ENCODE data around the gene TTLL9. TPM values are rescaled to one million over a fixed set of nuclear protein-coding genes. Genes with fewer than 3 reads are reported as not detected.

Gene TTLL9
- polyA plus RNA-seq, 3 donors, result 0.21 TPM; not detected in 2

GRCh38 chr20:31856516-31856915 lies 13.9 kb upstream of the TTLL9 start:
- Histone ChIP-seq H4K20me1 (ENCODE audit: insufficient read depth, low read length) (no peaks in the 10 kb centered on the region), H3K9me3 (replicated peaks in 1 of 2; ENCODE audit: control insufficient read depth in 1 of 2, insufficient read depth in 1 of 2, low read length in 2 of 2) (peaks cover 0 to 7% of the 10 kb centered on the region in 2 donors), H3K4me3 (replicated peaks in 1 of 3; ENCODE audit: low read depth in 2 of 3, low read length in 3 of 3) (no peak overlapping the region), H3K9ac (ENCODE audit: insufficient read depth, low read length, poor library complexity, severe bottlenecking) (no peak overlapping the region), H3K79me2 (ENCODE audit: insufficient read depth, low read length) (no peaks in the 10 kb centered on the region), H3K27ac (ENCODE audit: low read depth in 1 of 2, low read length in 2 of 2) (no peak overlapping the region), H3K4me2 (replicated peaks; ENCODE audit: extremely low read depth, low read length, poor library complexity, severe bottlenecking) (no peak overlapping the region), H3K27me3 (ENCODE audit: control insufficient read depth in 2 of 2, insufficient read depth in 2 of 2, low read length in 2 of 2) (peaks cover 20 to 27% of the 10 kb centered on the region in 2 donors), H3K4me1 (ENCODE audit: control insufficient read depth in 1 of 2, insufficient read depth in 2 of 2, low read length in 2 of 2) (peaks cover 11 to 17% of the 10 kb centered on the region in 2 donors), H3K36me3 (replicated peaks in 1 of 2; ENCODE audit: control insufficient read depth in 1 of 2, insufficient read depth in 2 of 2, low read length in 2 of 2) (no peaks in the 10 kb centered on the region), H2AFZ (ENCODE audit: insufficient read depth, low read depth, low read length, poor library complexity, severe bottlenecking) (no peak overlapping the region)
- Mint-ChIP-seq H3K4me1 (peaks cover 12% of the 10 kb centered on the region), H3K9me3 (peaks cover 0 to 5% (median 0%) of the 10 kb centered on the region in 7 donors), H3K27me3 (ENCODE audit: low read depth in 3 of 3) (peaks cover 27 to 33% (median 28%) of the 10 kb centered on the region in 3 donors), H3K36me3 (no peaks in the 10 kb centered on the region), H3K27ac (no peak overlapping the region), H3K4me3 (no peak overlapping the region)
- DNase-seq, result no peak
- intact Hi-C loops (cut with micrococcal nuclease), result loop anchor here in 1 of 2 donors (10.0 kb wide), 1 partner anchor 238 kb away; no protein-coding TSS in a partner anchor
- WGBS (ENCODE audit: insufficient coverage), result 60% methylated on average over 3 of the region's 3 CpGs
- no peak for TF ChIP-seq CTCF (IDR thresholded peaks at IDR 0.05)

GRCh38 chr20:31857861-31858759 lies 12.3 kb upstream of the TTLL9 start:
- Mint-ChIP-seq H3K27me3 (ENCODE audit: low read depth in 3 of 3) (peaks cover 34 to 36% (median 35%) of the 10 kb centered on the region in 3 donors), H3K9me3 (peaks cover 0 to 9% (median 0%) of the 10 kb centered on the region in 7 donors), H3K36me3 (peaks cover 0 to 3% of the 10 kb centered on the region in 2 donors), H3K4me1 (peaks cover 16% of the 10 kb centered on the region), H3K4me3 (no peak overlapping the region), H3K27ac (no peak overlapping the region)
- Histone ChIP-seq H3K9me3 (replicated peaks in 1 of 2; ENCODE audit: control insufficient read depth in 1 of 2, insufficient read depth in 1 of 2, low read length in 2 of 2) (peaks cover 0 to 7% of the 10 kb centered on the region in 2 donors), H3K27ac (ENCODE audit: low read depth in 1 of 2, low read length in 2 of 2) (no peak overlapping the region), H2AFZ (ENCODE audit: insufficient read depth, low read depth, low read length, poor library complexity, severe bottlenecking) (no peak overlapping the region), H3K4me2 (replicated peaks; ENCODE audit: extremely low read depth, low read length, poor library complexity, severe bottlenecking) (no peak overlapping the region), H3K79me2 (ENCODE audit: insufficient read depth, low read length) (no peaks in the 10 kb centered on the region), H4K20me1 (ENCODE audit: insufficient read depth, low read length) (no peaks in the 10 kb centered on the region), H3K4me3 (replicated peaks in 1 of 3; ENCODE audit: low read depth in 2 of 3, low read length in 3 of 3) (no peak overlapping the region), H3K27me3 (ENCODE audit: control insufficient read depth in 2 of 2, insufficient read depth in 2 of 2, low read length in 2 of 2) (peaks cover 24 to 33% of the 10 kb centered on the region in 2 donors), H3K36me3 (replicated peaks in 1 of 2; ENCODE audit: control insufficient read depth in 1 of 2, insufficient read depth in 2 of 2, low read length in 2 of 2) (no peaks in the 10 kb centered on the region), H3K4me1 (ENCODE audit: control insufficient read depth in 1 of 2, insufficient read depth in 2 of 2, low read length in 2 of 2) (peaks cover 11 to 22% of the 10 kb centered on the region in 2 donors), H3K9ac (ENCODE audit: insufficient read depth, low read length, poor library complexity, severe bottlenecking) (no peak overlapping the region)
- no peak for TF ChIP-seq CTCF (IDR thresholded peaks at IDR 0.05)
- no peak for DNase-seq
- WGBS (ENCODE audit: insufficient coverage), result 85% methylated on average over 11 of the region's 15 CpGs
- intact Hi-C loops (cut with micrococcal nuclease), result loop anchor here in 1 of 2 donors (10.0 kb wide), 1 partner anchor 237 kb away; no protein-coding TSS in a partner anchor

Measured in CD14-positive monocyte (primary cell).